ENCODE measurements around the gene PTPRG.

Gene PTPRG

DNA sequence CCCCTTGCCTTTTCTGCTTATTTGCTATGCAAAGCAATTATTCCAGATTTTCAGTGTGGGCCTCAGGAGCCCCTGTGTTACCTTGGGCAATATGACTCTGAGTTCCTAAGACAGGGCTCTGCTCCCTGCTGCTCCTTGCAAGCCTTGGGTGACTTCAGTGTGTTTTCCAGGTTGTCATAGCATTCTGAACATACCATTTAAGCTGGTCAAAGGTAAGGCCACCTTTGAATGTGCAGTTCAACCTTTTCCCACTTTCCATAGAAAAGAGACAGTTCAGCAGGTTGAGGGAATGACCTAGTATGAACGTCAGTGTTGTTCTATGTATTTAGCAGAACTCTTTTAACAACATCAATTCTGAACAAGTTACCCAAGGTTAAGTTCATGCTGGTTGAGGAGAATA, 302.2 kb downstream of the PTPRG start:
- no peak overlapping the region for H3K4me3 ChIP-seq (ENCODE audit: low read depth, low read length)
- in situ Hi-C loops (cut with HindIII; ENCODE audit: low sequenced_read_pairs) = no loop called here
- TF ChIP-seq, protein P1, sequence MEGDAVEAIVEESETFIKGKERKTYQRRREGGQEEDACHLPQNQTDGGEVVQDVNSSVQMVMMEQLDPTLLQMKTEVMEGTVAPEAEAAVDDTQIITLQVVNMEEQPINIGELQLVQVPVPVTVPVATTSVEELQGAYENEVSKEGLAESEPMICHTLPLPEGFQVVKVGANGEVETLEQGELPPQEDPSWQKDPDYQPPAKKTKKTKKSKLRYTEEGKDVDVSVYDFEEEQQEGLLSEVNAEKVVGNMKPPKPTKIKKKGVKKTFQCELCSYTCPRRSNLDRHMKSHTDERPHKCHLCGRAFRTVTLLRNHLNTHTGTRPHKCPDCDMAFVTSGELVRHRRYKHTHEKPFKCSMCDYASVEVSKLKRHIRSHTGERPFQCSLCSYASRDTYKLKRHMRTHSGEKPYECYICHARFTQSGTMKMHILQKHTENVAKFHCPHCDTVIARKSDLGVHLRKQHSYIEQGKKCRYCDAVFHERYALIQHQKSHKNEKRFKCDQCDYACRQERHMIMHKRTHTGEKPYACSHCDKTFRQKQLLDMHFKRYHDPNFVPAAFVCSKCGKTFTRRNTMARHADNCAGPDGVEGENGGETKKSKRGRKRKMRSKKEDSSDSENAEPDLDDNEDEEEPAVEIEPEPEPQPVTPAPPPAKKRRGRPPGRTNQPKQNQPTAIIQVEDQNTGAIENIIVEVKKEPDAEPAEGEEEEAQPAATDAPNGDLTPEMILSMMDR (IDR thresholded peaks at IDR 0.05; ENCODE audit: low read depth, low read length, missing control alignments) = no peak
- no peak for DNase-seq (ENCODE audit: low read depth)

DNA sequence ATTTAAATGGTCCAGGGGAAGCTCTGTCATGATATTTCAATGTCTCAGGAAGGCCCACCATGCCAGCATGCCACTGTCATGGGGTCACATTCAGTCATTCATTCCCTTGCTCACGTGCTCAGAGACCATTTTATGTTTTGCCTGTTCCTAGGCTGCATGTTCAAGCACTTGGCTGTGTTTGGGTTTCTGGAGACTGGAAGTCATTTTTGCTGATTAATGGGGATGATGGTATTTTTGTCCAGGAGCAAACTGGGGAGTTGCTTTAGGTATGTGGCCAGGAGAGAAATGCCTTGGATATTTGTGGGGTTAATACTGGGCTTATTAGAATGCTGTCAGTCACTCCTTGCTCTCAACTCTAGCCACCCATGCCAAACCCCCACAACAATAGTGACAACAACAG, 303.5 kb downstream of the PTPRG start:
- H3K4me3 ChIP-seq (ENCODE audit: low read depth, low read length) = no peak overlapping the region
- in situ Hi-C loops (cut with HindIII; ENCODE audit: low sequenced_read_pairs) = no loop called here
- no peak for DNase-seq (ENCODE audit: low read depth)
- TF ChIP-seq, protein P1 (IDR thresholded peaks at IDR 0.05; ENCODE audit: low read depth, low read length, missing control alignments) = no peak

DNA sequence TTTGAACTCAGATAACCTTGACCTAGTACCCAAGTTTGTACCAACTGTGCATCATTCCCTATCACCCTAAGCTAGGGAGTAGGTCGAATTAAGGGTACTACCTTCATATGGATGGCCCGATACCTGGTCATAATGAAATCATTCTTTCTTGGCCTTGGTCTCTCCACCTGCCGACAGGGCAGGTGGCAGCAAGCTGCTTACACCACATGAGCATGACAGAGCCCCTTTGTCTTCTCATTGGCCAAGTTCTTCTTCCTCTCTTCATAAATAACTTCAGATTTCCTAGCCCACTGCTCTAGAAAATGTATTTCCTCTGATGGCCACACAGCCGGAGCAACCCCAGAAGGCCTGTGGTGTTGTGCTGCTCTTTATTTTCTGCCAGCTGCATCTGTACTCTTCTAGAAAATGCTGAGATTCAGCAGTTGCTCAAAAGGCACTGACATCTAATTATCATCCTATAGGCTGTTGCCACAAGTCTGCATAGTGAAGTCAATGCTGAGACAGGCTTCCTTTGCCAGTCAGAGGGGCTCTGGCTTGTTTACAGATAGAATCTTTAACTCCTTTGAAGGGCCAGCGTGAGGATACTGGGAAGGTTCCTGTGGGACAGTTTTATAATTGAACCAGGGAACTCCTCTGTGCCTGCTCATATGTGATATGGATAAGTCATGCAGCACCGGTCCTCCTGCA, 304.2 kb downstream of the PTPRG start:
- TF ChIP-seq, protein P1 (IDR thresholded peaks at IDR 0.05; ENCODE audit: low read depth, low read length, missing control alignments) = no peak
- no peak for DNase-seq (ENCODE audit: low read depth)
- H3K4me3 ChIP-seq (ENCODE audit: low read depth, low read length) = no peak overlapping the region
- in situ Hi-C loops (cut with HindIII; ENCODE audit: low sequenced_read_pairs) = no loop called here

DNA sequence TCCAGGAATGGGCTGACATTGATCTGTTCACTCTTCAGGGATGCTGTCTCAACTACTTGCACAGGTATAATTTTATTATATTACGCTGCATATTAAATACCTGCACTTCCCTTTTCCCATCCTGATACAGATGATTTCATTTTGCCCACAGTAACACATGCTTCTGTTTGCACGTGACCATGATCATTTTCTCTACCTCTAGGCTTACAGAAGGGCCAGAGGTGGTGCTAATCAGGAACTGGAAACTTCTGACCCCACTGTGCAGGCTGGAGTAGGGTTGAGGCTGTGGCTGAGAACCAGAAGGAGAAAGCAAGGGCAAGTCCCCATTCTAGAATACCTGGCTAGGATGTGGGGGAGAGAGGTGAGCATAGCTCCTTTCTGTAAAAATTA, 304.8 kb downstream of the PTPRG start:
- H3K4me3 ChIP-seq (ENCODE audit: low read depth, low read length) = no peak overlapping the region
- TF ChIP-seq, protein P1 (IDR thresholded peaks at IDR 0.05; ENCODE audit: low read depth, low read length, missing control alignments) = no peak
- DNase-seq (ENCODE audit: low read depth) = no peak
- in situ Hi-C loops (cut with HindIII; ENCODE audit: low sequenced_read_pairs) = no loop called here

DNA sequence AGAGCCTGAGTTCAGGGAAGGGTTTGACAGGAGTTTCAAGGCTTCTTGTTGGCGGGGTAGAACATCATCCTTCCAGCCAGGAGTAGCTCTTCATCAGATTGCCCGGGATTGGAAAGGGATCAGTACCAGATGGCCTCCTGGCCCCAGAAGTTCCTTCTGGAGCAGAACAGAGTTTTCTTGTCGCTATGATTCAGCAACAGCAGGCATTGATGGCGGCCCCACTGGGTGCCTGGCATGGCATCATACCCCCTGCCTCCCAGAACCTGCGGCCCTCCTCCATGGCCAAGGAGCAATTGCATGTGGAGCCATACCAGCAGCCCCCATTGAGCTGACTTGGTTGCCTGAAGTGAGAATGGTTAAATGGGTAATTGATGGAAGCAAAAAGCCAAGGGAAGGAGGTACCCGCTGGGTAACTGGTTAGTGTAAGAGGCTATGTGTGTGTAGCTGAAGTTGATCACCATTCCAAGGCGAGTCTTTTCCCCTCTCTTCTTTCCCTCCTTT, 305.6 kb downstream of the PTPRG start:
- DNase-seq (ENCODE audit: low read depth) = no peak
- H3K4me3 ChIP-seq (ENCODE audit: low read depth, low read length) = no peak overlapping the region
- in situ Hi-C loops (cut with HindIII; ENCODE audit: low sequenced_read_pairs) = no loop called here
- TF ChIP-seq, protein P1 (IDR thresholded peaks at IDR 0.05; ENCODE audit: low read depth, low read length, missing control alignments) = no peak

DNA sequence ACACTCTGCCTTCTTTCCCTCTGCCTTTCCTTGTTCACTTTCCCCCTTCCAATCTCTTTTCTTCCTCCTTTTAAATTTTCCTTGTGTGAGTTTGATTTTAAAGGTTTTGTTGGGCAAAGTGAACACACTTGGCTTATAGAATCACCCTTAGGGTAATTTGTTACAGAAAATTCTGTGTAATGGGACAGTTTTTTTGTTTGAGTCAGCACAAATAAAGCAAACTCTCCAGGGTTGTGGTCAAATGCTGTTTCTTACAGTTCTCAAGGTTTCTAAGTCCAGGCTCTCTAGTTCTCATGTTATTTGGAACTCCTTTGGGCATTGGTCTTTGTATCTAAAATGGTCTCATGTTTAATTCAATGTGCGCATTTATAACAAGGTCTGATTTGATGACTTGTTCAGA, 307.1 kb downstream of the PTPRG start:
- no peak for DNase-seq (ENCODE audit: low read depth)
- TF ChIP-seq, protein P1 (IDR thresholded peaks at IDR 0.05; ENCODE audit: low read depth, low read length, missing control alignments) = no peak
- H3K4me3 ChIP-seq (ENCODE audit: low read depth, low read length) = no peak overlapping the region
- in situ Hi-C loops (cut with HindIII; ENCODE audit: low sequenced_read_pairs) = no loop called here

Measured in astrocyte of the cerebellum (primary cell).